Fibroblast of lung (primary cell): ENCODE measurements around the gene SPNS3.

Source experiments
- CTCF ChIP-seq, 2 donors: IDR thresholded peaks in 1 of 2; conservative IDR thresholded peaks in 1 of 2; 1 replicate in 1 of 2; 2 replicates in 1 of 2; pipeline ENCODE4 v1.5.1; 2011 to 2012; ENCODE audit warnings: low read length in 2 of 2, control low read depth in 1 of 2, inconsistent platforms in 1 of 2, low read depth in 1 of 2, mild to moderate bottlenecking in 1 of 2
- EZH2 ChIP-seq: IDR thresholded peaks from 2 replicates; pipeline ENCODE4 v1.5.1; 2012; ENCODE audit warnings: low read length, control low read depth, mild to moderate bottlenecking; ENCODE audit errors: missing control alignments

- TF ChIP-seq CTCF (conservative IDR thresholded peaks at IDR 0.05 in 1 of 2, IDR thresholded peaks at IDR 0.05 in 1 of 2; ENCODE audit: low read depth in 1 of 2, low read length in 2 of 2) (no peak), EZH2 (no peak)
These were observed 27.4 kb upstream of the SPNS3 start for GRCh38 chr17:4406386-4406785.
